Measurements from ENCODE around the gene ORC2.

The ORC2 gene
- total RNA-seq: 35.7 to 40.1 (median 37.7) reads per million in 3 donors

- H3K27me3 ChIP-seq (replicated peaks; ENCODE audit: control insufficient read depth, insufficient read depth, low read length, poor library complexity, severe bottlenecking): no peaks in the 10 kb centered on the region
- peak within 1 kb of the TSS; percentile 86 for H3K4me3 ChIP-seq (ENCODE audit: insufficient read depth, low read depth, low read length, poor library complexity, severe bottlenecking)
- DNase-seq: peak; percentile 81 to 89 (median 89)
- H3K36me3 ChIP-seq (ENCODE audit: control insufficient read depth, insufficient read depth, low read length): no peaks in the 10 kb centered on the region
- H3K9me3 ChIP-seq (ENCODE audit: control insufficient read depth, low read length): no peaks in the 10 kb centered on the region
- peak within 1 kb of the TSS; percentile 88 for H3K27ac ChIP-seq (ENCODE audit: insufficient read depth, low read length, poor library complexity, severe bottlenecking)
- H3K4me1 ChIP-seq (ENCODE audit: control insufficient read depth, insufficient read depth, low read length, poor library complexity, severe bottlenecking): peaks cover 15% of the 10 kb centered on the region
Measured at GRCh38 chr2:200963124-200963917, at the start of gene ORC2. Gene ORC2, minus strand, starts transcription at chr2:200963660. Its CDS starts 5,537 bp downstream, at chr2:200958123.

GRCh38 chr2:201008296-201008829 is 44.9 kb upstream of the ORC2 start:
- Histone ChIP-seq H3K27ac (ENCODE audit: insufficient read depth, low read length, poor library complexity, severe bottlenecking) (no peak overlapping the region), H3K4me1 (ENCODE audit: control insufficient read depth, insufficient read depth, low read length, poor library complexity, severe bottlenecking) (no peaks in the 10 kb centered on the region), H3K9me3 (ENCODE audit: control insufficient read depth, low read length) (no peaks in the 10 kb centered on the region), H3K27me3 (replicated peaks; ENCODE audit: control insufficient read depth, insufficient read depth, low read length, poor library complexity, severe bottlenecking) (no peaks in the 10 kb centered on the region), H3K4me3 (ENCODE audit: insufficient read depth, low read depth, low read length, poor library complexity, severe bottlenecking) (no peak overlapping the region), H3K36me3 (ENCODE audit: control insufficient read depth, insufficient read depth, low read length) (peaks cover 29% of the 10 kb centered on the region)
- no peak for DNase-seq

GRCh38 chr2:201007584-201007998 is 44.1 kb upstream of the ORC2 start:
- no peak for DNase-seq
- Histone ChIP-seq H3K27me3 (replicated peaks; ENCODE audit: control insufficient read depth, insufficient read depth, low read length, poor library complexity, severe bottlenecking) (no peaks in the 10 kb centered on the region), H3K4me1 (ENCODE audit: control insufficient read depth, insufficient read depth, low read length, poor library complexity, severe bottlenecking) (no peaks in the 10 kb centered on the region), H3K27ac (ENCODE audit: insufficient read depth, low read length, poor library complexity, severe bottlenecking) (no peak overlapping the region), H3K4me3 (ENCODE audit: insufficient read depth, low read depth, low read length, poor library complexity, severe bottlenecking) (no peak overlapping the region), H3K36me3 (ENCODE audit: control insufficient read depth, insufficient read depth, low read length) (peaks cover 29% of the 10 kb centered on the region), H3K9me3 (ENCODE audit: control insufficient read depth, low read length) (no peaks in the 10 kb centered on the region)

- H3K4me1 ChIP-seq (ENCODE audit: control insufficient read depth, insufficient read depth, low read length, poor library complexity, severe bottlenecking): no peaks in the 10 kb centered on the region
- H3K27me3 ChIP-seq (replicated peaks; ENCODE audit: control insufficient read depth, insufficient read depth, low read length, poor library complexity, severe bottlenecking): no peaks in the 10 kb centered on the region
- H3K36me3 ChIP-seq (ENCODE audit: control insufficient read depth, insufficient read depth, low read length): peaks cover 29% of the 10 kb centered on the region
- no peak for DNase-seq
- H3K27ac ChIP-seq (ENCODE audit: insufficient read depth, low read length, poor library complexity, severe bottlenecking): no peak overlapping the region
- no peaks in the 10 kb centered on the region for H3K9me3 ChIP-seq (ENCODE audit: control insufficient read depth, low read length)
- no peak overlapping the region for H3K4me3 ChIP-seq (ENCODE audit: insufficient read depth, low read depth, low read length, poor library complexity, severe bottlenecking)
Measured at GRCh38 chr2:201006704-201007103, 43.2 kb upstream of the ORC2 start.

GRCh38 chr2:201004370-201004769 is 40.9 kb upstream of the ORC2 start:
- no peak overlapping the region for H3K4me3 ChIP-seq (ENCODE audit: insufficient read depth, low read depth, low read length, poor library complexity, severe bottlenecking)
- no peak overlapping the region for H3K27ac ChIP-seq (ENCODE audit: insufficient read depth, low read length, poor library complexity, severe bottlenecking)
- DNase-seq: no peak
- peaks cover 32% of the 10 kb centered on the region for H3K36me3 ChIP-seq (ENCODE audit: control insufficient read depth, insufficient read depth, low read length)
- H3K27me3 ChIP-seq (replicated peaks; ENCODE audit: control insufficient read depth, insufficient read depth, low read length, poor library complexity, severe bottlenecking): no peaks in the 10 kb centered on the region
- H3K9me3 ChIP-seq (ENCODE audit: control insufficient read depth, low read length): no peaks in the 10 kb centered on the region
- no peaks in the 10 kb centered on the region for H3K4me1 ChIP-seq (ENCODE audit: control insufficient read depth, insufficient read depth, low read length, poor library complexity, severe bottlenecking)

- no peaks in the 10 kb centered on the region for H3K9me3 ChIP-seq (ENCODE audit: control insufficient read depth, low read length)
- no peak overlapping the region for H3K4me3 ChIP-seq (ENCODE audit: insufficient read depth, low read depth, low read length, poor library complexity, severe bottlenecking)
- no peaks in the 10 kb centered on the region for H3K4me1 ChIP-seq (ENCODE audit: control insufficient read depth, insufficient read depth, low read length, poor library complexity, severe bottlenecking)
- no peak for DNase-seq
- no peaks in the 10 kb centered on the region for H3K27me3 ChIP-seq (replicated peaks; ENCODE audit: control insufficient read depth, insufficient read depth, low read length, poor library complexity, severe bottlenecking)
- peaks cover 16% of the 10 kb centered on the region for H3K36me3 ChIP-seq (ENCODE audit: control insufficient read depth, insufficient read depth, low read length)
- no peak overlapping the region for H3K27ac ChIP-seq (ENCODE audit: insufficient read depth, low read length, poor library complexity, severe bottlenecking)
Measured at GRCh38 chr2:200993097-200993496, 29.6 kb upstream of the ORC2 start.

GRCh38 chr2:200987137-200987536 is 23.7 kb upstream of the ORC2 start:
- DNase-seq: no peak
- H3K4me3 ChIP-seq (ENCODE audit: insufficient read depth, low read depth, low read length, poor library complexity, severe bottlenecking): no peak overlapping the region
- H3K27me3 ChIP-seq (replicated peaks; ENCODE audit: control insufficient read depth, insufficient read depth, low read length, poor library complexity, severe bottlenecking): no peaks in the 10 kb centered on the region
- peaks cover 23% of the 10 kb centered on the region for H3K36me3 ChIP-seq (ENCODE audit: control insufficient read depth, insufficient read depth, low read length)
- H3K4me1 ChIP-seq (ENCODE audit: control insufficient read depth, insufficient read depth, low read length, poor library complexity, severe bottlenecking): no peaks in the 10 kb centered on the region
- H3K27ac ChIP-seq (ENCODE audit: insufficient read depth, low read length, poor library complexity, severe bottlenecking): no peak overlapping the region
- H3K9me3 ChIP-seq (ENCODE audit: control insufficient read depth, low read length): no peaks in the 10 kb centered on the region

- DNase-seq: no peak
- Histone ChIP-seq H3K4me3 (ENCODE audit: insufficient read depth, low read depth, low read length, poor library complexity, severe bottlenecking) (no peak overlapping the region), H3K27ac (ENCODE audit: insufficient read depth, low read length, poor library complexity, severe bottlenecking) (no peak overlapping the region), H3K9me3 (ENCODE audit: control insufficient read depth, low read length) (no peaks in the 10 kb centered on the region), H3K4me1 (ENCODE audit: control insufficient read depth, insufficient read depth, low read length, poor library complexity, severe bottlenecking) (no peaks in the 10 kb centered on the region), H3K27me3 (replicated peaks; ENCODE audit: control insufficient read depth, insufficient read depth, low read length, poor library complexity, severe bottlenecking) (no peaks in the 10 kb centered on the region), H3K36me3 (ENCODE audit: control insufficient read depth, insufficient read depth, low read length) (peaks cover 34% of the 10 kb centered on the region)
Measured at GRCh38 chr2:200985799-200986198, 22.3 kb upstream of the ORC2 start.

- no peak for DNase-seq
- Histone ChIP-seq H3K9me3 (ENCODE audit: control insufficient read depth, low read length) (no peaks in the 10 kb centered on the region), H3K4me1 (ENCODE audit: control insufficient read depth, insufficient read depth, low read length, poor library complexity, severe bottlenecking) (no peaks in the 10 kb centered on the region), H3K4me3 (ENCODE audit: insufficient read depth, low read depth, low read length, poor library complexity, severe bottlenecking) (no peak overlapping the region), H3K27me3 (replicated peaks; ENCODE audit: control insufficient read depth, insufficient read depth, low read length, poor library complexity, severe bottlenecking) (no peaks in the 10 kb centered on the region), H3K27ac (ENCODE audit: insufficient read depth, low read length, poor library complexity, severe bottlenecking) (no peak overlapping the region), H3K36me3 (ENCODE audit: control insufficient read depth, insufficient read depth, low read length) (peaks cover 15% of the 10 kb centered on the region)
Measured at GRCh38 chr2:200976710-200977109, 13.2 kb upstream of the ORC2 start.

GRCh38 chr2:200975672-200976071 is 12.2 kb upstream of the ORC2 start:
- H3K27ac ChIP-seq (ENCODE audit: insufficient read depth, low read length, poor library complexity, severe bottlenecking): no peak overlapping the region
- no peaks in the 10 kb centered on the region for H3K9me3 ChIP-seq (ENCODE audit: control insufficient read depth, low read length)
- no peaks in the 10 kb centered on the region for H3K4me1 ChIP-seq (ENCODE audit: control insufficient read depth, insufficient read depth, low read length, poor library complexity, severe bottlenecking)
- H3K4me3 ChIP-seq (ENCODE audit: insufficient read depth, low read depth, low read length, poor library complexity, severe bottlenecking): no peak overlapping the region
- DNase-seq: no peak
- peaks cover 5% of the 10 kb centered on the region for H3K36me3 ChIP-seq (ENCODE audit: control insufficient read depth, insufficient read depth, low read length)
- H3K27me3 ChIP-seq (replicated peaks; ENCODE audit: control insufficient read depth, insufficient read depth, low read length, poor library complexity, severe bottlenecking): no peaks in the 10 kb centered on the region

Data from effector memory CD4-positive, alpha-beta T cell (primary cell).